Dermis blood vessel endothelial cell (primary cell): ENCODE data around the gene NISCH. TPM values are rescaled to one million over a fixed set of nuclear protein-coding genes. Genes with fewer than 3 reads are reported as not detected.
"Not testable (repeated sequence)": the region's sequence is repeated elsewhere in the genome, so short reads cannot be mapped to it uniquely, and the experiment has no call there.

ENCODE experiments used
- DNase-seq: peaks from one replicate; pipeline ENCODE4 v3.0.0; 2010
- total RNA-seq: library from RNA; depleted of rRNA; stranded (reverse); fragments of >200 nt; gene quantifications from 2 replicates; pipeline ENCODE4 v1.2.3, GENCODE V29; 2014

The NISCH gene
- total RNA-seq, 1 donor from 2014 or later = 106 TPM

GRCh38 chr3:52515192-52515591, 59.8 kb downstream of the NISCH start:
- DNase-seq = no peak

- no peak for DNase-seq
Measured at GRCh38 chr3:52516509-52517195, 61.2 kb downstream of the NISCH start.

- DNase-seq = no peak
Measured at GRCh38 chr3:52517796-52518722, 62.7 kb downstream of the NISCH start.

- no peak for DNase-seq
Measured at GRCh38 chr3:52518723-52519444, 63.5 kb downstream of the NISCH start.

DNA sequence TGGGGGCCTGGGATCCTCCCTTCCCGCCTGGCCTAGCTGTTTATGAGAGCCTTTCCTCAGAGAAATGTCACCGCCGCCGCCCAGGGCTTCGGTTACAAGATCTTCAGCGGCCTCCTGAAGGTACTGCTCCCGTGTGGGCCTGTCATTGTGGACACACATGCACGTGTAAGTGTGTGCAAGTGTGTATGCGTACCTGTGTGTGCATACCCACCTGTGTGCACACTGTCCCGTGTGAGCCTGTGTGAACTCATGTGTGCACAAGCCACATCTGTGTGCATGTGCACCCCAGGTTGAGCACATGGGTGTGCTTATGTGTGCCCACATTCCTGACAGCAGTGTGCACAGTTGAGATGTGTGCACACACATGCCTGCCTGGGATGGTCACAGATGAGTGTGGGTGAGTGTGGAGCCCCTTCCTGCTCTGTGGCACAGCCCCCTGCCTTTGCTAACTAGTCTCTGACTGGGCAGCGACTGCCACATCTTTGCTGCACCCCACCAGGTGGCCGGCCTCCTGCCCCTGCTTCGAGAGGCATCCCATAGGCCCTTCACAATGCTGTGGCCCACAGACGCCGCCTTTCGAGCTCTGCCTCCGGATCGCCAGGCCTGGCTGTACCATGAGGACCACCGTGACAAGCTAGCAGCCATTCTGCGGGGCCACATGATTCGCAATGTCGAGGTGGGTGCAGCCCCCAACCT, 64.2 kb downstream of the NISCH start:
- no peak for DNase-seq

GRCh38 chr3:52520141-52520667, 64.8 kb downstream of the NISCH start:
- DNase-seq = no peak

GRCh38 chr3:52520716-52521487, 65.5 kb downstream of the NISCH start:
- DNase-seq = no peak

- DNase-seq = no peak
Measured at GRCh38 chr3:52521488-52521824, 66.1 kb downstream of the NISCH start.

- DNase-seq = no peak
Measured at GRCh38 chr3:52521881-52522650, 66.7 kb downstream of the NISCH start.

DNA sequence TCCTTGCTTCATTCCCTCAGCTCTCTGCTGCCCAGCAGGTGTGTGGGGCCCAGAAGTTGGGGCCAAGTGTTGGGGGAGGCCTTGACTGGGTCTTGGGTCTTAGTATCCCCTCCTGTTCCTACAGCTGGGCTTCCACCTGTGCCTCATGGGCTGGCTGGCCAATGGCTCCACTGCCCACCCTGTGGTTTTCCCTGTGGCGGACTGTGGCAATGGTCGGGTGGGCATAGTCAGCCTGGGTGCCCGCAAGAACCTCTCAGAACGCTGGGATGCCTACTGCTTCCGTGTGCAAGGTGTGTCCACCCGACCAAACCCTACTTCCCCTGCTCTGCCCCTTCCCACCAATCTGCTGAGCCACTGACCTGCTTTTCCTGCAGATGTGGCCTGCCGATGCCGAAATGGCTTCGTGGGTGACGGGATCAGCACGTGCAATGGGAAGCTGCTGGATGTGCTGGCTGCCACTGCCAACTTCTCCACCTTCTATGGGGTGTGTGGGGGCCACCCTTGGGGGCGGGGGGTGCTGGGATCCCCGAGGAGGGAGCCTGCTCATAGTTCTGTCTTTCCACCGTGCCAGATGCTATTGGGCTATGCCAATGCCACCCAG, 67.3 kb downstream of the NISCH start:
- no peak for DNase-seq

GRCh38 chr3:52523386-52524257, 68.2 kb downstream of the NISCH start:
- no peak for DNase-seq

DNA sequence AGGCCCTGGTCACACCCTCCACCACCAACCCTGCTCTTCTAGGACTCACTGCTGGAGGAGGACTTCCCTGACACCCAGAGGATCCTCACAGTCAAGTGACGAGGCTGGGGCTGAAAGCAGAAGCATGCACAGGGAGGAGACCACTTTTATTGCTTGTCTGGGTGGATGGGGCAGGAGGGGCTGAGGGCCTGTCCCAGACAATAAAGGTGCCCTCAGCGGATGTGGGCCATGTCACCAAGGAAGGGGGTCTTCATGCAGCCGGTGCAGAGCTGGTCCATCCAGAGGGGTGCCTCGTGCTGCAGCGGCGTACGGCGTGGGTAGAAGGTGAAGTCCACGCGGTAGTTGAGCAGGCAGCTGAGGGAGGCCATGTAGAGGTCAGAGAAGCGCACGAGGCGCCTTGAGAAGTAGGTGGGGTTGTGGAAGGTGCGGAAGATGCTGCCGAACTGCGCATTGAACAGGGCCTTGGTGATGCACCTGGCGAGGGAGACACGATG, 68.9 kb downstream of the NISCH start:
- no peak for DNase-seq

- DNase-seq = peak; percentile 66
Measured at GRCh38 chr3:52524752-52525679, 69.6 kb downstream of the NISCH start.

- peak; percentile 38 for DNase-seq
Measured at GRCh38 chr3:52525680-52526561, 70.5 kb downstream of the NISCH start.

GRCh38 chr3:52526671-52527038, 71.3 kb downstream of the NISCH start:
- not testable (repeated sequence) for DNase-seq

DNA sequence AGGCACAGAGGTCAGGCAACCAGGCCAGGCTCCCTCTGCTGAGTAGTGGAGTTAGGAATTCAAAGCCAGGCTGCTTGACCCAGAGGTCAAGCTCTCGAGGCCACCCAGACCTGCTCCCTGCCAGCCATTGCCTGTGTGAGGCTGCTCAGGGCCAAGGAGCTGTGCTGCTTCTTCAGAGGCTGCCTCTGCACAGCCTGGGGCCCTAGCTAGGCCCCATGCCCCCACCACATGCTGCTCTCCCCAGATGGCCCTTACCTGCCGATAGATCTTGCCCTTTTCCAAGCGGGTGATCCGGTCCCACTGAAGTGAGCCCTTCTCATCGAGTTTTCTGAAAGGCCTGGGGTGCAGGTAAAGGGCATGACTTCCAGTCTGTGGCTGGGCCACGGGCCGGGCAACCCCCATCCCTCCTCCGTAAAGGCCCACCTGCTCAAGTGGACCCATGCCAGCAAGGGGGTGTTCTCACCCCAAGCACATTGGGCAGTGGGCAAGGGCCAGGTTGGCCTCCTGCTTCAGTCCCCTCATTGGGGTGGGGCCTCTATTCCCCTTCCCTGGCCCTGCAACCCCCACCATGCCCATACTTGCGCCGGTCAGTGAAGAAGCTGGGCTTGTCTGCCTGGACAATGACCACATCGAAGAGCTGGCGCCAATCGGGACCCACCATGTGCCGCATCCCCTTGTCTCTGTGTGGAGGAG, 71.8 kb downstream of the NISCH start:
- no peak for DNase-seq
